C1 segment of cervical spinal cord (tissue), 14 donors: ENCODE results near the gene MAPK8.
"Not testable (repeated sequence)": the region's sequence is repeated elsewhere in the genome, so short reads cannot be mapped to it uniquely, and the experiment has no call there.

Experiments used
- DNase-seq, 14 donors: peaks; one replicate each; lab custom pipeline; 2025; lab: John Stamatoyannopoulos, UW

MAPK8 gene

DNA sequence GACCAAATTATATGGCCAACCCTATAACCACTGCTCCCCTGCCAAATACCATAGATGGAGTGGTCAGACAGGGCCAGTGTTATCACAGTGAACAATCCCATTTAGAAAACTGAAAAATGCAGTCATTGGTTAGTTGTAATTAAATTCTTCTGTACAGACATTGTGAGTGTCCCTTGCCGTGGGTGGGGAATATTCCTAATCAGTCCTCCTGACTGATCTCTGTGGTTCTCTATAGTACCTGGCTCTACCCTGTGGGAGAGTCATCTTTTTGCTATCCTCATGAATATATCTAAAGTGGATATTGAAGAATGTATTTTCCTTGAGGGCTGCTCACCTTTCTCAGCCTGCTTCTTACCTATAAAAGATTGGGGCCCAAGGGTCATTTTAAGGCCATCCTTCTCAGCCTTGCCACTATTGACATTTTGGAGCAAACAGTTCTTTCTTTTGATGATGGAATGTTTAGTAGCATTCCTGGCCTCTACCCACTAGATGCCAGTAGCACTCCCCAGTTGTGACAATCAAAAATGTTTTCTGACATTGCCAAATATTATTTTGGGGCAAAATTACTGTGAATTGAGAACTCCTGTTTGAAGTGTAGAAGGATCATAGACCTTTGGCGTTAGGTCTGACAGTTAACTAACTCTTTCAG, 110.2 kb downstream of the MAPK8 start:
- no peak for DNase-seq

DNA sequence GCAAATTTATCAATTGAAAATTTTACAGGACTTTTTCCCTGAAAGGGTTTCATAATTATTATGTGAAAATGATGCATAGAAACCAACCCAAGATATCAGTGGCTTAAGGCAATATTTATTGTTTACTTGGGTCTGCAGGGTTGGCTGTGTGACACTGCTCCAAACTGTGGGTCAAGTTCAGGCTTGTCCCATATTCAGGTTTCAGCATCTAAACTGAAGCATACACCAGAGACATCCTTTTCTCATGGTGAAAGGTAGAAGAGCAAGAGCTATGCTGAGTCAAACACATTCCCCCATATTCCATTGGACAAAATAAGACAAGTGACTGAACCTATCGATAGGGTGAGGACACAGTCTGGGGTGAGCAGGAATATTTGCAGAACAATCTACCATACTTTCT, 110.9 kb downstream of the MAPK8 start:
- DNase-seq = no peak

DNA sequence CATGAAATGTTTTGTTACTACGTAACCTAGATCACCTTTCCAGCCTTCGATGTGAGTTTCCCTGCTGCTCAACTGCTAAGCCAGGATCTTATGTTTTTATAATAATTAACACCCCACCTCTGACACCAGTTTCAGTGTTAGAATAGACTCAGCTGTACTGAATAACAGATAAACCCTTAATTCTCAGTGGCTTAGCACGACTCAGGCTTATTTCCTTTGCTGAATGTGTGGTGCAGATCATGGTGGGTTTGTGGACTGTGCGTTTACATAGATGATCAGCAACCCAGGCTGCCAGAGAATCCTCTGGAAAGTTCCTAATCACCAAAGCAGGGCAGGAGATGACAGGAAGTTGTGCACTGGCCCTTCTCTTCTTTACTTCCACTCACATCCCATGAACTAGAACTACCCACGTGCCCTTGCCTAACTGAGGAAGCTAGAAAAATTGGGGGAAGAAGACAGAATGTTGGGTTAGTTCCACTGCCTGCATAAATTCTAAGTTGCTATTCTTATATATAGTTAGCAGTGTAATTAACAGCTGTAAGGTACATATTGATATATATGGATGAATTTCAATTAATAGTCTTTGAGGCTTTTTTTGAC, 111.8 kb downstream of the MAPK8 start:
- DNase-seq = no peak

DNA sequence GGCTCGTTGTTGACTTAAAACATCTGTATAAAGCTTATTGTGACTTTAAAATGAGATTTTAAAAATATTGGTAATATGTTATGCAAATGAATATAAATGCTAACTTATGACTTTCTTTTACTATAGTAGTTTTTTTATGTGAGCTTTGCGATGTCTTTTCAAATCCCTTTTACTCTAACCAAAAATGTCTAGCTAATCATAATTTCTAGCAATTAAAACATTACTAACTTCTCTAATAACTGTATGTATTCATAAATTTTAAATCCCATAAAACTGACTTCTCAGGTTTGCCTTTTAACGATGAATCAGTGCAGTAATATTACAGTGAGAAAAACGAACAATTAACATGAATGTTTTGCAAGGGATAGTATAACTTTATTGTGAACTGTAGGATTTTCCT, 113.2 kb downstream of the MAPK8 start:
- no peak for DNase-seq

DNA sequence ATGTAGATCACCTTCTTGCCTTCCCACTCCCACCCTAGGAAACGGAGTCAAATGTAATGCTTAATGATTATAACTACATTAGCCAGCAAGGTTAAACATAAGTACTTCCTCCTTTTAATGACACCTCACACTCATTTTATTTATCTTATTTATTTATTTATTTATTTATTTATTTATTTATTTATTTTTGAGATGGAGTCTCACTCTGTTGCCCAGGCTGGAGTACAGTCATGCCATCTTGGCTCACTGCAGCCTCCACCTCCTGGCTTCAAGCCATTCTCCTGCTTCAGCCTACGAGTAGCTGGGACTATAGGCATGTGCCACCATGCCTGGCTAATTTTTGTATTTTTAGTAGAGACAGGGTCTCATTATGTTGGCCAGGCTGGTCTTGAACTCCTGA, 115.4 kb downstream of the MAPK8 start:
- DNase-seq = not testable (repeated sequence)

DNA sequence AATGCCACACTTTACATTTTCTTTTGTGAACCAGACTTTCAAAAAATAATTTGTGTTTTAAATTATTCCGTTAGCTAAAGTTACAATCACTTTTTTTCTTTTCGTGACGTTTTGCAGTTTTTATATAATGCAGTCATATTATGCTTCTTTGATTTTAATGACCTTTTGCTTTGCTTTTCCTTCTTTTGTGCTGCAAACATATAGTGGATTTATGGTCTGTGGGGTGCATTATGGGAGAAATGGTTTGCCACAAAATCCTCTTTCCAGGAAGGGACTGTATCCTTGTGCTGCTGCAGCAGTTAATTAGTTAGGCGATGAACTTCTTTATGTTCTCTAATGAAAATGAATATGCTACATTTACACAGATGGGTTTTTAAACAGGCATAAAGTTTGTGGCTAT, 117.4 kb downstream of the MAPK8 start:
- DNase-seq = no peak

DNA sequence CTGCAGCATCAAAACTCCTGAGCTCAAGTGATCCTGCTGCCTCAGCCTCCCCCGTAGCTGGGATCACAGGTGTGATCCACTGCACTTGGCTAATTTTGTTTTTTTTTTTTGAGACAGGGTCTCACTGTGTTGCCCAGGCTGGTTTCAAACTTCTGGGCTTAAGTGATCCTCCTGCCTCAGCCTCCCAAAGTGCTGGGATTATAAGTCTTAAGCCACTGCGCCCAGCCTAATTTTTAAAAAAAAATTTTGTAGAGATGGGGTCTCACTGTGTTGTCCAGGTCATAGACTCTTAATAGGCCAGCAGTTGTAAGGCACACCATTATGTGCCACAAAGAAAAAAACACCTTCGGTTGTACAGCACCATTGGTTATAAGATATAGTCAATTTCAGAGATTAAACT, 122.4 kb downstream of the MAPK8 start:
- no peak for DNase-seq

DNA sequence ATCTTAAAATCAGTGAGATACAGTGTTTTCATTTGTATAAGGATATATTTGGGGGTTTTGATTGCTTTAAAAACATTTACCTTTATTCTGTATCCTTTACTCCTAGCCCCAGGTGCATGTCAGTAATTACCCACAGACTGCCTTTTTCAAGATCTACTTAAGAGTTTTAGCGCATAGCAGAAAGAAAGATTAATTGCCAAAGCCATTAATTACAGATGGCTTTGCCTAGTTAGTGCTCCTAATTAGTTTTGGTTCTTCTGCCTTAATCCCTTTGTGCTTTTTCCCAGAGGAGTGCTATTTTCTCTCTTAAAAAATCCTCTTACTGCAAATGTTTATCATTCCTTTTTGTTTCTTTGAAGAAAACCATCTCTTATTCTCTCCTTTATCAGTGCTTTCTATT, 122.8 kb downstream of the MAPK8 start:
- no peak for DNase-seq

DNA sequence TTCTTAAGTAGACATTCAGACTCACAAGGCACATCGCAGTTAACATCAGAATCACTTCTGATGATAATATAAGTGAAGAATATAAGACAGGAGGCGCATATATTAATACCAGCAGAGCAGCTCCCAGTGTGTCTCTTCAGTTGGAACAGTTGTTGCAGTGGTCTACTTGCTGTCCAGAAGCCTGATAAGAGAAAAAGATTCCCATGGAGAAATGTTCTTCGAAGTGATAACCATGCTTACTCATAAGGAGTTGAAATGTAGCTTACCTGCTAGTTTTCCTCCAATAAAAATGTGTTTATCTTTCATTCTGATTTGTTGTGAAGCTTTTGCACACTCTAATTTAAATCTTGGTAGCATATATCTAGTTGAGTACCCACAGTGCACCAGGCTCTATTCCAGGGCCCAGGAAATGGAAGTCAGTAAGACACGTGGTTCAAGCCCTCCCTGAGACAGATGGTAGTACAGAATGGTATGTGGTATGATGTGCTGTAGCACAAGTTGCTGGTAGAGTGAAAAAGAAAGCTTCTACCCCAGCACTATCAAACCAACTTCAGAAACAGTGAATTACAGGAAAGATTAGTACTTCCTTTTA, 124.0 kb downstream of the MAPK8 start:
- DNase-seq = no peak

DNA sequence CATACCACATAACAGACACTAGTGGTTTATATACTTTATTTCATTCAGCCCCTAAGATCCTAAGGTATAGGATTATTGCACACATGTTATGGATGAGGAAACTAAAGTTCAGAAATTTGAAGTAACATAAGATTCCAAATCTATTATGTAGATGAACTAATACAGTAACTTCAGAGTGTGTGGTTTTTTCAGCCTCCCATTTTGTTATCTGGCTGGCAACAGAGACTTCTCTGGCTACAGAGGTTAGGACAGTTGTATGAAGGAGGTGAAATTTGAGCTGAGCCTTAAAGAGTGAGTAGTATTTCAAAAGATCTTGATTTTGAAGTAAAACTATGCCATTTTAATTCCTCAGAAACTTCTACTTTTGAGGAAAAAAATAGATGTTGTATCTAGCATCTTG, 125.4 kb downstream of the MAPK8 start:
- DNase-seq = no peak

DNA sequence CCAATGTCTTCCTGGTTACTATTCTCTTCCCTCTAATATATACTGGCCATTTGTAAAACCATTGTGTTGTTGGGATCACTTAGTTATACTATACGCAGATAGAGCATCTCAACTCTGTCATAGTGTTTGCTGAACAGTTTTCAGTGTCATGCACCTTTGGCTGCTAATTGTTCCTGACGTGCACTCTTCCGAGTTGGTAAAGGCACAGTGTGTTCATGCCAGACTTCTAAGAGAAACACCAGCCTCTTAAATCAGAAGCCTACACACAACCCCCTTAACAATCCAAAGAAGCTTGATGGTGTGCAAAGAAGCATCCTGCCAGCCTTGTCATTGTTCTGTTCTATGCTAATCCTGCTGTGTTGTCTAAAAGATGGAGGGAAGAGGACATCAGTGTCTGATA, 131.1 kb downstream of the MAPK8 start:
- DNase-seq = no peak

DNA sequence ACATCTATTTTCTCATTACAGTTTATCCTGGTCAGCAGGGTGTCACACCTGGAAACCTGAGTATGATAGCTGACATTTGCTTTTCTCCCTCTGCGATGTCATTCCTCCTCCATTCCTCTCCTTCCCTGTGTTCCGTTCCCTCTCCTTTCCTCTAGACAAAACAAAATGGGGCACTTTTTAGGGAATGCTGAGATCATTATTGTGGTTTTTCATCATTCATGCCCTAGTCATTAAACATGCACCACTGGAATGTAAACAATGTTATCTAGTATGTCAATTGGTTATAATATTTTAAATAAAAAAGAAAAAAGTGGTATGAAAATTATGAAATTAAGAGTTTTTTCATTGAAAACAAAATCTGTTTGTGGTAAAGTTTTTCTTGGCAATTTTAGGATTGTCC, 132.6 kb downstream of the MAPK8 start:
- no peak for DNase-seq

DNA sequence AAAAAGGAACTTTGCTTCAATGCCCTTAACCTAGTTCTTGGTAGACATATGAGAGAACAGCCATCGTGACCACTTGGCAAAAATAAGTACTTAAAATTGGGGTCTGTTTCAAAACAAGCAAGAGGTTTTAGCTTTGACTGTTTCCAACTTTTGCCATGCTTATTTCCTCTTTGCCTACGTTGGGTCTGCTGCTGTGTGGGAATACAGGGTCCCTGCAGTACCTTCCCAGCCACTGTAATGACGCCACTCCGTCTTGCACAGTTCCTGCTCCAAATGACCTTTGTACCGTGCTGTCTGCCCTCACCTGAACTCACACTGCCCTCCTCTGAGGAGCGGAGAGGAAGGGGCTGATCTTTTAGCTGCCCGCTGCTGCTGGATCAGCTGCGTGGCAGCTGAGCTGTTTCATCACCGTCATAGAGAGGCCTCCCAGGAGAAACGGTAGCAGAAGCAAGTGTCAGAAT, 133.1 kb downstream of the MAPK8 start:
- DNase-seq = no peak

DNA sequence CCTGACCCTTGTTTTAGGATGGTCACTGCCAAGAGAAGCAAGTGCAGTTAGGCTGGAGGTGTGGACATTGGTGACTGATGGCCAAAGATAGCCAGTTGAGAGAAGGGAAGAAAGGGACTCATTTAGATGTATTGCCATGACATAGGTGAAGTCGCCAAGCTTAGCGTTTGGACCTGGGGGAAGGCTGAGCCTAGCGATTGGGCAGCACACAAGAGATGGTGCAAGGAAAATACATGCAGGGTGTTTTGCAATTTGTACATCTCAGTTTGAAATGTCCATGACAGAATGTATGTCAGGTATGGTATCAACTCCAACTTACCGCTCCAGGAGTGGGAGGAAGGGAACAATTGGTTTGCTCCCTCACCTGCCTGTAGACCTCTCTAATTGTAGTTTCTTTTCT, 134.3 kb downstream of the MAPK8 start:
- no peak for DNase-seq

DNA sequence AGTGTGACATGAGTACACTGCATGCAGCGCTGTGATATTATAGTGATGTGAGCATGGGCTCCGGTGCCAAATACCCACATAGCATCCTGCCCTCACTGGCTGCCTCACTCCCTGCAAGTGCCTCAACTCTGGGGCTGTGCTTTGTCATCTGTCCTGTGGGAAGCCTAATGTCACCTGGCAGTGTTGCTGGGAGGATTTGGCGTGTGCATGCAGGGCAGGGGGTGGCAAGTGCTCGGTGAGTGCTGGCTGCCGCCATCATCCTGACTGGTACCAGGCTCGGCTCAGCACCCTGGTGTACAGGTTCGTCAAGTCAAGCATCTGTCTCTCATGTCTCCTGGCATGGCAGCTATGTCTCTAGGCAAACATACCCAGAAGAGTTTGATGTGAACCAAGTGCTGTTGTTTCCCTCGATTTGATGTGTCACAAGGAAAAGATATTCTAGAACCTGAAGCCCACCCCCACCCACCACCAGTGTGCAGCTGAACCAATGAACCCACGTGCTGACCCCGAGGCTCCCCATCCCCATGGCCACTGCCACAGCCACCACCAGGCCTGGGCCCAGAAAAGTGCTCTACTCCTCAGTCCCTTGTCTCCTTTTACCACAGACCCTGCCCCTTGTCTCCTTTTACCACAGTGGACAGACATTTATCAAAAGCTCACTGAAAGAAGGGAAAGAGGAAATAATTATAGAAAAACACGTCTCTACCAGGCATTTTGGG, 135.8 kb downstream of the MAPK8 start:
- no peak for DNase-seq

DNA sequence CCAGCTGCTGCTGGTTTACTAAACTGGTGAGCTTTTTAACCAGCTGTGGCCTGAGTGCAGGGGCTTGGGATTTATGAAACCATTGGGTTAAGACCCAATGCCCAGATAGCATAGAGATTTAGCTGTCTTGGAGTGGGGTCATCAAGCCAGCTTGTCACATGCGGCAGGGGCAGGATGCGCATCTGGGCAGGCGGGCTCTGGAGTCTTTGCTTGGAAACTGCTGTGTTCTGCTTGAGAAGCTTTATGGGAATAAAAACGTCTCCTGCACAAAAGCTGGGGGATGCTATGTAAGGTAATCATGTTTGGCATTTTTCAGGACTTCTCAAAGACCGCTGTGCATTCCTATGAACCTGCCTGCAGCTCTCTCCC, 136.3 kb downstream of the MAPK8 start:
- DNase-seq = no peak

DNA sequence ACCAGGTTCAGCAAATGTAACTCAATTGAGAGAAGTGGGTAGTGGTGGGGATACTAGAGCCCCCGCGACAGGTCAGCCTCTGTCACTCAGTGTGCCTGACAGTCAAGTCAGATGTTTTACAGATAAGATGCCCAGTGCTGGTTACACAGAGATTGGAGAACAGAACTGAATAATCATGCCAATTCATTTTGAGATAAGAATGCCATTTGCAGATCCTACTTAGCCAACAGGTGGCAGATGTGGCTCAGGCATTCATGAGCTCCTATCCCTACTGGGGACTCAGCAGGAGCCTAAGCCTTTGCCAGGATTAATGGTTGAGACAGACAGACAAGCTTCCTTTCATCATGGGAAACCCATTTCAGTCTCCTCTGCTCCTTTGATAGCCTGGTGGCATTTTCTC, 137.8 kb downstream of the MAPK8 start:
- no peak for DNase-seq

DNA sequence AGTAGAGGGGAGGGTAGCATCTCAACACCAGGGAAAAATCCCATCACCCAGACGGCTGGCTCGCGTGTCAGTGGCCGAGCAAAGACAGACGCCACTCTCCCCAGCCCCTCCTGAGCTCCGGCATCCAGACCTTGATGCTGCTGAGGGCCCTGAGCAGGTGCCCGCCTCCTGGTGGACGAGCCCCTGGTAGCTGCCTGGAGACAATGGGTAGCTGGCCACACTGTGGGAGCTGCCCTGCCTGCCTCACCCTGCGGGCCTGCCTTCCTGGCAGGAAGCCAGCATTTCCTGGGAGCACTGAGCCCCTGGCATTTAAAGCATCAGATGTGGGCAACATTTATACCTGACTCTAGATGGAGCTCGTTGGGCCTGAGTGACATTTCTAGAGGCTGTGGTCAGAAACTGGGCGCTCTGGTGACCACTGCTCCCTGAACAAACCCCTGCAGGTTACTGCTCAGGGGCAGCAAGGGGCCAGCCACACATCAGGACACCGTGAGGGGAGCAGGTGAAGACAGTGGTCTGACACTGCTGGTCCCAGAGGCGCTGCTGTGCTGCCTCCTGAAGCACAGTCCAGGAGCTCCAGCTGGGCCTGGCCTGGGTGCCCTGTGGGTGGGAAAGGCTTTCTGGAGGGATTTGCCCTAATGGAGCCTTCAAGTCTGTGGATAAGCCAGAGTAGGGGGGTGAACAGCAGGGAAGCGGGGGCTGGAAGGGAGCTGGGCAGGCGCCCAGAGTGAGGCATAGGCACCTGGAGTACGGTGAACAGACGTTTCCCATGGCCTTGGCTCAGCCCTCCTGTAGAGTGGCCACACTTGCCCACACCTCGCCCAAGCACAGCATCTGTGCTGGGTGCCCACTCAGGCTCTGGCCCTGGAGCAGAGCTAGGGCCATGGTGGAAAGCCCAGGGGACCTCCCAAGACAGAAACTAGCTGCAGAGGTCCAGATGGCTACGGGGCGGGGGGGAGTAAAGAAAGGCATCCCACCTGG, 138.7 kb downstream of the MAPK8 start:
- DNase-seq = no peak

DNA sequence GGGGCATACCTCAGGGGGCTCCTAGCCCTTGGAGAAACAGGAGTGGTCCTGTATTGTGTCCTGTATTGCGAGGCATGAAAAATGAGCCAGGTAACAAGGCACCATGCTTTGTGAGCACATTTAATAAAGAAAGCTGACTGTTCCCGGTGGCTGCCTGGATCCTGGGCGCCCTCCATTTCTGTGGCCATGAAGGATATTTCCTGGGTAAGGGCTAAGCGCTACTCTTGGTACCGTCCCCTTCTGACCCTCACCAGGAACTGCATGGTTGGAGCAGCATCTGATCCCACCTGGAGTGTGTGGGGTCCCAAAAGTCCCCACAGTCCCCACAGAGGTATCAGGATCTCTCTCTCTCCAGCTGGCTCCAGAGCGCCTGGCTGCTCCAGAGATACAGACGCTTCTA, 139.5 kb downstream of the MAPK8 start:
- DNase-seq = no peak

DNA sequence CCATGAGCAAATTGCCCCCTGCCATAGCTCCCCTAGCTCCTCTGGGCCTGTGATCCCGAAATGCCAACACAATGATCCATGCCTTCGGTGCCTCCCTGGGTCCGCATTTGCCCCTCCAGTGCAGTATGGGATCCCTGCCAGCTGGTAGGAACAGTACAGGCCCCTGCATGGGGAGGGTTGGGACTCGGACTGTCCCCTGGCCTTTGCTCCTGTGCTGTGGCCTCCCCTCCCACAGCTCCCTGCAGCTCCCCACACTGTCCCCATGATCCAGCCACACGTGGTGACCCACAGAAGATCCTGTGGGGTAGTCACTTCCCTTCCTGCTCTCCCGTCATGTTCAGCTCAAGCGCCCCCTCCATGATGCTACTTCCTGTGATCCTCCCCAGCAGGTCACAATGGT, 140.3 kb downstream of the MAPK8 start:
- DNase-seq = no peak

DNA sequence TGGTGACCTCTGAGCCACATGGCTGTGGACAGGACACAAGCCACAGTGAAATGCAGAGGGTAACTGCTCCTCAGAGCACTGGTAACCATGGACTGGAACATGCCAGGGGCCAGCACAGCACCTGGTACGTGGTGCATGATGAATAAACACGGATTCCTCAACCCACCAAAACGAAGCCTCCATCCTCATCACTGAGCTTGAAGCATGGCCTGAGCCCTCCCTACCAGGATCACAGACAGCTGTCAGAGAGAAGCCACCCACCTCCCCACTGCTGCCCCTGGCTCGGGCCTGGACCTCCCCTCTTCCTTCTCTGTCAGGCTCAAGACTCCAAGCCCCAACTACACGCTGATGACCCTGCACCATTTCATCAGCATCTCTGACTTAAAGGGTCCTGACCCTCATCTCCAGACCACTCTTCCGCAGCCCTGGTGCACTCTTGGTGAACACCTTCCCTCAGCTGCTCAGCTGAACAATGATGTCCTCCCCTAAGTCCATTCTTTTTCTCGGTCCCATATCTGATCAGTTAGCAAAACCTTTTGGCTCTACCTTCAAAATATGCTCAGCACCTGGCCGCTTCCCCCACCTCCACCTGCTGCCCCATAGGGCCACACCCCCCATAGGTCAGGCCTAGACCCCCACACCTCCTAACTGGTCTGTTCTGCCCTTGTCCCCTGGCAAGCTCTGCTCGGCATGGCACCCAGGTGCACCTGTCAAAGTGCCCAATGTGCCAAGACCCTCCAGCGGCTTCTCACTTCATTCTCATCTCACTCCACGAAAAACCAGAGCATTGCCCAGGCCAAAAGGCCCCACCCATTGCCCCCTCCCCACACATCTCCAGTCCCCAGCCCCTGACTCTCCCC, 141.1 kb downstream of the MAPK8 start:
- DNase-seq = no peak
